GM23338 (cell line): ENCODE data around the gene DCUN1D2.

ENCODE experiments used
- EZH2 ChIP-seq: fragments of 200-600 bp; sonication (generic); IDR thresholded peaks from one replicate; pipeline ENCODE4 v1.8.0; 2017; ENCODE audit warnings: antibody characterized with exemption, mild to moderate bottlenecking, low read depth; ENCODE audit not compliant: unreplicated experiment
- EZH2phosphoT487 ChIP-seq: fragments of 200-600 bp; sonication (generic); IDR thresholded peaks from one replicate; pipeline ENCODE4 v1.8.1; 2018; ENCODE audit warnings: antibody characterized with exemption; ENCODE audit not compliant: unreplicated experiment
- POLR2AphosphoS5 ChIP-seq: IDR thresholded peaks from 2 replicates; pipeline ENCODE4 v1.6.1; 2016; ENCODE audit warnings: antibody characterized with exemption, low read depth
- ZNF114 ChIP-seq: fragments of 250-450 bp; sonication (Bioruptor Pico); IDR thresholded peaks from 2 replicates; pipeline ENCODE4 v1.5.0; 2020; ENCODE audit warnings: mild to moderate bottlenecking, moderate library complexity
- ZNF331 ChIP-seq: fragments of 250-450 bp; sonication (Bioruptor Pico); IDR thresholded peaks from 2 replicates; pipeline ENCODE4 v1.5.0; 2020; ENCODE audit warnings: low read depth, mild to moderate bottlenecking, moderate library complexity
- TF ChIP-seq, protein P1 (sequence below), 2 experiments: fragments of 200-600 bp in 1 of 2; sonication (generic) in 1 of 2; conservative IDR thresholded peaks; 2 replicates each; pipeline versions ENCODE4 v1.5.1 to v1.6.1; 2016 to 2017; ENCODE audit warnings: antibody characterized with exemption in 2 of 2, low read depth in 2 of 2, mild to moderate bottlenecking in 2 of 2, moderate library complexity in 1 of 2
- TF ChIP-seq, protein P2 (sequence below): IDR thresholded peaks from one replicate; pipeline ENCODE4 v1.6.1; 2018; ENCODE audit warnings: antibody characterized with exemption; ENCODE audit not compliant: unreplicated experiment

DNA sequence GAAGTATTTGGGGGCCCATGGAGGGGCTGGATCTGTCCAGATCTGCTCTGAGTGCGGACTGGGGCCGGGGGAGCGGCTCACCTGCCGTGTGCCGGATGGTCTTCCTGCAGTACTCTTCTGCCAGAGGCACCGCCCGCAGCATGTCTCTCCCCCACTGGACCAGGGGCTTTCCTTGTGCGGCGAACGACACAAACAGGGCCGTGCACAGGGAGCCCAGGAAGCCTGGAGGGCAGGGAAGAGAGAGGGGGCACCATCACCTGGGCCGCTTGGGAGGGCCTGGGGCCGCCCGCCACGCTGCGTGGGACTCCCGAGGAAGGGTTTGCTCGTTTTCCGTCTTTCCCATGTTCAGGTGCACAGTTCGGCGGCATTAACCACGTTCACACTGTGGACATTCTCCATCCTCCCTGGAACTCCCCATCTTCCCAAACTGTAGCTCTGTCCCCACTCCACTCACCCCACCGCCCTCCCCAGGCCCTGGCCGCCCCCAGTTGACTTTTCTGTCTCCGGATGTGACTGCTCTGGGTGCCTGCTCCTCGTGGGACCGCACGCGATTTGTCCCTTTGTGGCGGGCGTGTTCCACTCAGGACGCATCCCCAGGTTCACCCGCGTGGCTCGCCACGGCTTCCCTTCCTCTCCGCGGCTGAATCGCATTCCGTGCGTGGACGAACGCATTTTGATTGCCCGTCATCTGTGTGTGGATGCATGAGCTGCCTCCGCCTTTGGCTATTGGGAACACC, 61.5 kb downstream of the DCUN1D2 start:
- TF ChIP-seq, protein P1, sequence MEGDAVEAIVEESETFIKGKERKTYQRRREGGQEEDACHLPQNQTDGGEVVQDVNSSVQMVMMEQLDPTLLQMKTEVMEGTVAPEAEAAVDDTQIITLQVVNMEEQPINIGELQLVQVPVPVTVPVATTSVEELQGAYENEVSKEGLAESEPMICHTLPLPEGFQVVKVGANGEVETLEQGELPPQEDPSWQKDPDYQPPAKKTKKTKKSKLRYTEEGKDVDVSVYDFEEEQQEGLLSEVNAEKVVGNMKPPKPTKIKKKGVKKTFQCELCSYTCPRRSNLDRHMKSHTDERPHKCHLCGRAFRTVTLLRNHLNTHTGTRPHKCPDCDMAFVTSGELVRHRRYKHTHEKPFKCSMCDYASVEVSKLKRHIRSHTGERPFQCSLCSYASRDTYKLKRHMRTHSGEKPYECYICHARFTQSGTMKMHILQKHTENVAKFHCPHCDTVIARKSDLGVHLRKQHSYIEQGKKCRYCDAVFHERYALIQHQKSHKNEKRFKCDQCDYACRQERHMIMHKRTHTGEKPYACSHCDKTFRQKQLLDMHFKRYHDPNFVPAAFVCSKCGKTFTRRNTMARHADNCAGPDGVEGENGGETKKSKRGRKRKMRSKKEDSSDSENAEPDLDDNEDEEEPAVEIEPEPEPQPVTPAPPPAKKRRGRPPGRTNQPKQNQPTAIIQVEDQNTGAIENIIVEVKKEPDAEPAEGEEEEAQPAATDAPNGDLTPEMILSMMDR (conservative IDR thresholded peaks at IDR 0.05; ENCODE audit: low read depth in 2 of 2) = no peak
- TF ChIP-seq ZNF331 (no peak), EZH2 (no peak), EZH2phosphoT487 (no peak), POLR2AphosphoS5 (no peak), ZNF114 (CRISPR knock-in tag) (no peak)
- TF ChIP-seq, protein P2, sequence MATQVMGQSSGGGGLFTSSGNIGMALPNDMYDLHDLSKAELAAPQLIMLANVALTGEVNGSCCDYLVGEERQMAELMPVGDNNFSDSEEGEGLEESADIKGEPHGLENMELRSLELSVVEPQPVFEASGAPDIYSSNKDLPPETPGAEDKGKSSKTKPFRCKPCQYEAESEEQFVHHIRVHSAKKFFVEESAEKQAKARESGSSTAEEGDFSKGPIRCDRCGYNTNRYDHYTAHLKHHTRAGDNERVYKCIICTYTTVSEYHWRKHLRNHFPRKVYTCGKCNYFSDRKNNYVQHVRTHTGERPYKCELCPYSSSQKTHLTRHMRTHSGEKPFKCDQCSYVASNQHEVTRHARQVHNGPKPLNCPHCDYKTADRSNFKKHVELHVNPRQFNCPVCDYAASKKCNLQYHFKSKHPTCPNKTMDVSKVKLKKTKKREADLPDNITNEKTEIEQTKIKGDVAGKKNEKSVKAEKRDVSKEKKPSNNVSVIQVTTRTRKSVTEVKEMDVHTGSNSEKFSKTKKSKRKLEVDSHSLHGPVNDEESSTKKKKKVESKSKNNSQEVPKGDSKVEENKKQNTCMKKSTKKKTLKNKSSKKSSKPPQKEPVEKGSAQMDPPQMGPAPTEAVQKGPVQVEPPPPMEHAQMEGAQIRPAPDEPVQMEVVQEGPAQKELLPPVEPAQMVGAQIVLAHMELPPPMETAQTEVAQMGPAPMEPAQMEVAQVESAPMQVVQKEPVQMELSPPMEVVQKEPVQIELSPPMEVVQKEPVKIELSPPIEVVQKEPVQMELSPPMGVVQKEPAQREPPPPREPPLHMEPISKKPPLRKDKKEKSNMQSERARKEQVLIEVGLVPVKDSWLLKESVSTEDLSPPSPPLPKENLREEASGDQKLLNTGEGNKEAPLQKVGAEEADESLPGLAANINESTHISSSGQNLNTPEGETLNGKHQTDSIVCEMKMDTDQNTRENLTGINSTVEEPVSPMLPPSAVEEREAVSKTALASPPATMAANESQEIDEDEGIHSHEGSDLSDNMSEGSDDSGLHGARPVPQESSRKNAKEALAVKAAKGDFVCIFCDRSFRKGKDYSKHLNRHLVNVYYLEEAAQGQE = no peak
